GM12874 (cell line): Measurements from ENCODE around the gene TNFAIP8L1.
A peak's percentile ranks its signal among the peaks of the same experiment; 100 is the strongest.

Experiments
- CTCF ChIP-seq: IDR thresholded peaks from 2 replicates; pipeline ENCODE4 v1.5.1; 2011; ENCODE audit warnings: low read depth, mild to moderate bottlenecking, control low read depth, low read length, moderate library complexity; ENCODE audit not compliant: insufficient read depth

The TNFAIP8L1 gene

GRCh38 chr19:4645718-4646117 is 6.4 kb downstream of the TNFAIP8L1 start:
- TF ChIP-seq CTCF = no peak

- peak; percentile 29; the same call in 1 of the 2 replicates for TF ChIP-seq CTCF
These were observed 8.6 kb downstream of the TNFAIP8L1 start for GRCh38 chr19:4647676-4648644.

- no peak for TF ChIP-seq CTCF
These were observed 10.2 kb downstream of the TNFAIP8L1 start for GRCh38 chr19:4649392-4650047.

- TF ChIP-seq CTCF = no peak
These were observed 10.8 kb downstream of the TNFAIP8L1 start for GRCh38 chr19:4650159-4650558.

GRCh38 chr19:4652075-4652474 is 12.8 kb downstream of the TNFAIP8L1 start:
- no peak for TF ChIP-seq CTCF

- no peak for TF ChIP-seq CTCF
These were observed 14.6 kb downstream of the TNFAIP8L1 start for GRCh38 chr19:4653793-4654436.
